IMR-90 (cell line): ENCODE measurements around the gene TIMM8A. TPM values are rescaled to one million over a fixed set of nuclear protein-coding genes. Genes with fewer than 3 reads are reported as not detected.

ENCODE experiments used
- ATAC-seq: fragments of 200-7000 bp; cut with Tn5 transposase; 2 replicates; pipeline ENCODE4 v1.9.1; 2020; ENCODE audit warnings: low read depth, mild to moderate bottlenecking, moderate library complexity
- BruUV-seq: library from RNA; stranded (reverse); fragments of 400-500 nt; replicated peaks from 2 replicates; lab custom pipeline; 2021; lab: Mats Ljungman, UMichigan
- CTCF ChIA-PET: fragments of 300-600 bp; formaldehyde crosslinking; extraction: SDS; loops from one replicate; lab custom pipeline; 2021; ENCODE audit warnings: antibody characterized with exemption; lab: Yijun Ruan, JAX
- POLR2A ChIA-PET: fragments of 300-600 bp; sonication (Branson Sonifier 250); formaldehyde crosslinking; loops from one replicate; lab custom pipeline; 2022; ENCODE audit warnings: antibody characterized with exemption; ENCODE audit not compliant: unreplicated experiment; lab: Charles Lee
- DNase-seq: peaks from one replicate; pipeline ENCODE4 v3.0.0; 2013
- H2AFZ ChIP-seq: replicated peaks from 2 replicates; pipeline ENCODE3; 2013; ENCODE audit warnings: low read length, mild to moderate bottlenecking; ENCODE audit not compliant: poor library complexity
- H2AK5ac ChIP-seq: 2 replicates; pipeline ENCODE4 v1.6.1; 2013; ENCODE audit warnings: low read depth, low read length, inconsistent platforms
- H2AK9ac ChIP-seq: replicated peaks from 2 replicates; pipeline ENCODE3; 2013; ENCODE audit warnings: mild to moderate bottlenecking, low read depth, low read length, moderate library complexity; ENCODE audit not compliant: poor library complexity
- H2BK120ac ChIP-seq: 2 replicates; pipeline ENCODE4 v1.6.1; 2013; ENCODE audit warnings: low read depth, low read length, inconsistent platforms
- H2BK15ac ChIP-seq: 3 replicates; pipeline ENCODE4 v1.6.1; 2013; ENCODE audit warnings: low read depth, low read length, inconsistent platforms
- H2BK20ac ChIP-seq: 2 replicates; pipeline ENCODE4 v1.6.1; 2013; ENCODE audit warnings: low read depth, mild to moderate bottlenecking, inconsistent platforms, low read length, moderate library complexity
- H2BK5ac ChIP-seq: 2 replicates; pipeline ENCODE4 v1.6.1; 2013; ENCODE audit warnings: mild to moderate bottlenecking, low read depth, low read length, inconsistent platforms; ENCODE audit not compliant: poor library complexity, severe bottlenecking
- H3K14ac ChIP-seq: replicated peaks from 2 replicates; pipeline ENCODE4 v1.6.1; 2013; ENCODE audit warnings: low read depth, low read length, inconsistent platforms
- H3K18ac ChIP-seq: 2 replicates; pipeline ENCODE4 v1.6.1; 2013; ENCODE audit warnings: low read depth, low read length, control low read depth
- H3K23ac ChIP-seq: 2 replicates; pipeline ENCODE4 v1.6.1; 2013; ENCODE audit warnings: low read depth, low read length, inconsistent platforms
- H3K27ac ChIP-seq: 2 replicates; pipeline ENCODE4 v1.5.1; 2013; ENCODE audit warnings: mild to moderate bottlenecking, control low read depth, low read length; ENCODE audit not compliant: insufficient read depth
- H3K27me3 ChIP-seq: 2 replicates; pipeline ENCODE4 v1.6.1; 2013; ENCODE audit warnings: low read length; ENCODE audit not compliant: control insufficient read depth, insufficient read depth
- H3K36me3 ChIP-seq: 2 replicates; pipeline ENCODE4 v1.6.1; 2013; ENCODE audit warnings: low read length, mixed read lengths; ENCODE audit not compliant: control insufficient read depth, insufficient read depth
- H3K4ac ChIP-seq: 2 replicates; pipeline ENCODE4 v1.6.1; 2013; ENCODE audit warnings: low read depth, low read length, inconsistent platforms
- H3K4me1 ChIP-seq: 2 replicates; pipeline ENCODE4 v1.6.1; 2013; ENCODE audit warnings: low read length, mixed read lengths; ENCODE audit not compliant: control insufficient read depth, insufficient read depth
- H3K4me2 ChIP-seq: 2 replicates; pipeline ENCODE4 v1.6.1; 2013; ENCODE audit warnings: low read depth, mild to moderate bottlenecking, control low read depth, low read length, moderate library complexity
- H3K4me3 ChIP-seq: 2 replicates; pipeline ENCODE4 v1.5.1; 2013; ENCODE audit warnings: low read depth, mild to moderate bottlenecking, control low read depth, low read length, moderate library complexity; ENCODE audit not compliant: insufficient read depth
- H3K56ac ChIP-seq: 2 replicates; pipeline ENCODE4 v1.6.1; 2013; ENCODE audit warnings: low read length, inconsistent platforms; ENCODE audit not compliant: insufficient read depth; ENCODE audit errors: extremely low read depth
- H3K79me1 ChIP-seq, 2 experiments: 2 replicates each; pipeline ENCODE4 v1.6.1; 2013; ENCODE audit warnings: low read length in 2 of 2, inconsistent platforms in 1 of 2, low read depth in 1 of 2
- H3K9ac ChIP-seq: 2 replicates; pipeline ENCODE4 v1.6.1; 2013; ENCODE audit warnings: low read depth, low read length, control low read depth
- H3K9me1 ChIP-seq: 2 replicates; pipeline ENCODE4 v1.6.1; 2013; ENCODE audit warnings: low read length, inconsistent platforms; ENCODE audit not compliant: insufficient read depth
- H3K9me3 ChIP-seq: 2 replicates; pipeline ENCODE4 v1.6.1; 2013; ENCODE audit warnings: low read length; ENCODE audit not compliant: control insufficient read depth, insufficient read depth
- H4K20me1 ChIP-seq: 2 replicates; pipeline ENCODE4 v1.6.1; 2013; ENCODE audit warnings: low read length, inconsistent platforms; ENCODE audit not compliant: insufficient read depth
- H4K5ac ChIP-seq: 2 replicates; pipeline ENCODE4 v1.6.1; 2013; ENCODE audit warnings: mild to moderate bottlenecking, low read depth, low read length, control low read depth
- H4K8ac ChIP-seq, 2 experiments: 2 replicates each; pipeline ENCODE4 v1.6.1; 2013; ENCODE audit warnings: low read depth in 2 of 2, low read length in 2 of 2, control low read depth in 1 of 2, inconsistent platforms in 1 of 2
- H4K91ac ChIP-seq: 2 replicates; pipeline ENCODE4 v1.6.1; 2013; ENCODE audit warnings: low read depth, low read length, inconsistent platforms; ENCODE audit not compliant: insufficient read depth
- BHLHE40 ChIP-seq: fragments of 150-350 bp; IDR thresholded peaks from 2 replicates; pipeline ENCODE4 v1.6.1; 2016; ENCODE audit warnings: mild to moderate bottlenecking, low read depth, low read length
- CEBPB ChIP-seq: IDR thresholded peaks from 2 replicates; pipeline ENCODE4 v1.6.1; 2012; ENCODE audit warnings: low read depth, low read length, improper control_type of control experiment
- CHD1 ChIP-seq: IDR thresholded peaks from 2 replicates; pipeline ENCODE4 v1.6.1; 2012; ENCODE audit warnings: low read depth, low read length, improper control_type of control experiment
- CTCF ChIP-seq: conservative IDR thresholded peaks from 2 replicates; pipeline ENCODE4 v1.5.1; 2012; ENCODE audit warnings: mild to moderate bottlenecking, low read depth, low read length, improper control_type of control experiment
- ELK1 ChIP-seq: fragments of 150-350 bp; IDR thresholded peaks from 2 replicates; pipeline ENCODE4 v1.6.1; 2016; ENCODE audit warnings: low read depth, mild to moderate bottlenecking, low read length, moderate library complexity, borderline replicate concordance
- FOS ChIP-seq: fragments of 150-350 bp; IDR thresholded peaks from 2 replicates; pipeline ENCODE4 v1.6.1; 2016; ENCODE audit warnings: low read depth, low read length
- MAFK ChIP-seq: IDR thresholded peaks from 2 replicates; pipeline ENCODE4 v1.6.1; 2012; ENCODE audit warnings: low read depth, low read length, improper control_type of control experiment
- MAZ ChIP-seq: IDR thresholded peaks from 2 replicates; pipeline ENCODE4 v1.6.1; 2012; ENCODE audit warnings: low read depth, mild to moderate bottlenecking, low read length, improper control_type of control experiment, moderate library complexity, borderline replicate concordance
- MXI1 ChIP-seq: IDR thresholded peaks from 2 replicates; pipeline ENCODE4 v1.6.1; 2012; ENCODE audit warnings: low read depth, mild to moderate bottlenecking, low read length, moderate library complexity, borderline replicate concordance
- NFE2L2 ChIP-seq: fragments of 150-350 bp; IDR thresholded peaks from 2 replicates; pipeline ENCODE4 v1.6.1; 2016; ENCODE audit warnings: low read depth, mild to moderate bottlenecking, low read length
- POLR2A ChIP-seq: IDR thresholded peaks from 2 replicates; pipeline ENCODE4 v1.6.1; 2012; ENCODE audit warnings: mild to moderate bottlenecking, low read depth, low read length
- RAD21 ChIP-seq: IDR thresholded peaks from 2 replicates; pipeline ENCODE4 v1.6.1; 2012; ENCODE audit warnings: low read length, improper control_type of control experiment
- RCOR1 ChIP-seq: IDR thresholded peaks from 2 replicates; pipeline ENCODE4 v1.6.1; 2012; ENCODE audit warnings: mild to moderate bottlenecking, low read length, improper control_type of control experiment; ENCODE audit not compliant: insufficient replicate concordance
- RFX5 ChIP-seq: IDR thresholded peaks from 2 replicates; pipeline ENCODE4 v1.8.0; 2012; ENCODE audit warnings: low read depth, mild to moderate bottlenecking, low read length, moderate library complexity
- SMC3 ChIP-seq: fragments of 150-350 bp; IDR thresholded peaks from 2 replicates; pipeline ENCODE4 v1.6.1; 2016; ENCODE audit warnings: low read depth, mild to moderate bottlenecking, antibody characterized with exemption, low read length, moderate library complexity
- USF2 ChIP-seq: fragments of 150-350 bp; IDR thresholded peaks from 2 replicates; pipeline ENCODE4 v1.6.1; 2017; ENCODE audit warnings: mild to moderate bottlenecking, antibody characterized with exemption, low read length, low read depth
- WGBS, 2 experiments: methylation state at CpG; one replicate each; pipeline versions ENCODE4 v1.1.5 to v1.1.7; 2013; ENCODE audit warnings: missing lambda C conversion rate in 2 of 2; ENCODE audit not compliant: insufficient read length in 1 of 2; ENCODE audit errors: extremely low coverage in 2 of 2; 5-methylcytosine and 5-hydroxymethylcytosine counted together
- dilution Hi-C: fragments of 300-500 bp; cut with HindIII; formaldehyde crosslinking; loops from one replicate; pipeline ENCODE4 v1.14.3; 2018; ENCODE audit warnings: low sequenced_read_pairs; ENCODE audit not compliant: unreplicated experiment
- in situ Hi-C: fragments of 300-500 bp; cut with MboI; formaldehyde crosslinking; loops from 3 replicates; pipeline ENCODE4 v1.14.3; 2019; ENCODE audit warnings: low sequenced_read_pairs, inconsistent platforms, mixed read lengths
- intact Hi-C: fragments of 100-400 bp; cut with micrococcal nuclease; formaldehyde crosslinking; loops from 2 replicates; pipeline ENCODE4 v1.10.0; 2022
- polyA plus RNA-seq, 3 experiments: library from polyadenylated mRNA; depleted of rRNA; stranded (reverse); fragments of >200 nt; gene quantifications; 2 replicates each; pipeline ENCODE4 v1.2.3, GENCODE V29; 2012; ENCODE audit warnings: low replicate concordance in 1 of 3
- total RNA-seq: library from RNA; depleted of rRNA; stranded (reverse); fragments of >200 nt; gene quantifications from 2 replicates; pipeline ENCODE4 v1.2.3, GENCODE V29; 2012

Gene TIMM8A
- total and polyA plus RNA-seq, 2 of the 4 experiments (the other 2 are of a cell fraction) = 2.2 to 11.6 TPM

- in situ Hi-C loops (no loop called here), intact Hi-C loops (no loop called here), dilution Hi-C loops (no loop called here)
- Histone ChIP-seq H3K4me3 (no peak overlapping the region), H3K4ac (no peak overlapping the region), H3K4me2 (no peak overlapping the region), H4K5ac (no peak overlapping the region), H3K27me3 (peaks cover 16% of the 10 kb centered on the region; the same call in 1 of the 2 replicates), H4K91ac (no peak overlapping the region), H3K9me3 (no peaks in the 10 kb centered on the region), H2BK15ac (no peak overlapping the region), H2AK5ac (no peak overlapping the region), H3K9ac (no peak overlapping the region), H2AK9ac (no peak overlapping the region), H3K23ac (no peak overlapping the region), H4K8ac (no peak overlapping the region), H3K9me1 (peaks cover 4% of the 10 kb centered on the region), H2AFZ (no peak overlapping the region), H2BK5ac (no peak overlapping the region), H2BK120ac (no peak overlapping the region), H3K18ac (no peak overlapping the region), H3K4me1 (no peaks in the 10 kb centered on the region), H2BK20ac (no peak overlapping the region), H3K36me3 (peaks cover 5% of the 10 kb centered on the region; the same call in 1 of the 2 replicates), H3K27ac (no peak overlapping the region), H3K14ac (no peak overlapping the region), H3K56ac (no peak overlapping the region), H4K20me1 (peaks cover 10% of the 10 kb centered on the region; the same call in 1 of the 2 replicates), H3K79me1 (peaks cover 0 to 16% of the 10 kb centered on the region in 2 experiments; a peak in 2 of 4 replicates)
- TF ChIP-seq MXI1 (no peak), MAZ (no peak), CHD1 (no peak), CTCF (no peak), BHLHE40 (no peak), RFX5 (no peak), SMC3 (no peak), FOS (no peak), NFE2L2 (no peak), POLR2A (no peak), RCOR1 (no peak), CEBPB (no peak), USF2 (no peak), ELK1 (no peak), RAD21 (no peak), MAFK (no peak)
- no CpG with 5 or more reads among the region's 3 CpGs for WGBS, 2 experiments
- CTCF ChIA-PET = no interaction called here
- ATAC-seq = no peak
- BruUV-seq = no TSS peak
- POLR2A ChIA-PET = no interaction called here
- no peak for DNase-seq
Measured at GRCh38 chrX:101388604-101389003, 40.1 kb upstream of the TIMM8A start.
